AG04450 (cell line): ENCODE data around the gene CCN2. TPM values are rescaled to one million over a fixed set of nuclear protein-coding genes. Genes with fewer than 3 reads are reported as not detected.

ENCODE experiments used
- CTCF ChIA-PET: fragments of 300-600, 350-600 bp; formaldehyde crosslinking; extraction: SDS; loops from one replicate; lab custom pipeline; 2022; ENCODE audit warnings: antibody characterized with exemption, inconsistent platforms; lab: Charles Lee
- POLR2A ChIA-PET: fragments of 350-600 bp; formaldehyde crosslinking; extraction: SDS; loops from one replicate; lab custom pipeline; 2021; ENCODE audit warnings: antibody characterized with exemption, inconsistent platforms; lab: Yijun Ruan, JAX
- DNase-seq: peaks from one replicate; pipeline ENCODE4 v3.0.0-alpha.2; 2011; ENCODE audit warnings: low read depth, low spot score
- H3K27ac ChIP-seq: one replicate; pipeline ENCODE4 v1.5.1; 2012; ENCODE audit warnings: low read depth, low read length, control low read depth
- H3K27me3 ChIP-seq: one replicate; pipeline ENCODE4 v1.6.0; 2012; ENCODE audit warnings: low read length; ENCODE audit not compliant: control insufficient read depth, insufficient read depth
- H3K4me3 ChIP-seq: 2 replicates; pipeline ENCODE4 v1.5.1; 2011; ENCODE audit warnings: mild to moderate bottlenecking, low read depth, low read length, control low read depth
- H3K9me3 ChIP-seq: 2 replicates; pipeline ENCODE4 v1.5.1; 2012; ENCODE audit warnings: low read length; ENCODE audit not compliant: control insufficient read depth, insufficient read depth
- CTCF ChIP-seq: IDR thresholded peaks from 2 replicates; pipeline ENCODE4 v1.5.1; 2011; ENCODE audit warnings: low read depth, low read length, control low read depth, inconsistent platforms
- polyA plus RNA-seq: library from polyadenylated mRNA; depleted of rRNA; stranded (reverse); fragments of >200 nt; gene quantifications from 2 replicates; pipeline ENCODE4 v1.2.3, GENCODE V29; 2011

Gene CCN2
- polyA plus RNA-seq, 1 experiment = 768 TPM

DNA sequence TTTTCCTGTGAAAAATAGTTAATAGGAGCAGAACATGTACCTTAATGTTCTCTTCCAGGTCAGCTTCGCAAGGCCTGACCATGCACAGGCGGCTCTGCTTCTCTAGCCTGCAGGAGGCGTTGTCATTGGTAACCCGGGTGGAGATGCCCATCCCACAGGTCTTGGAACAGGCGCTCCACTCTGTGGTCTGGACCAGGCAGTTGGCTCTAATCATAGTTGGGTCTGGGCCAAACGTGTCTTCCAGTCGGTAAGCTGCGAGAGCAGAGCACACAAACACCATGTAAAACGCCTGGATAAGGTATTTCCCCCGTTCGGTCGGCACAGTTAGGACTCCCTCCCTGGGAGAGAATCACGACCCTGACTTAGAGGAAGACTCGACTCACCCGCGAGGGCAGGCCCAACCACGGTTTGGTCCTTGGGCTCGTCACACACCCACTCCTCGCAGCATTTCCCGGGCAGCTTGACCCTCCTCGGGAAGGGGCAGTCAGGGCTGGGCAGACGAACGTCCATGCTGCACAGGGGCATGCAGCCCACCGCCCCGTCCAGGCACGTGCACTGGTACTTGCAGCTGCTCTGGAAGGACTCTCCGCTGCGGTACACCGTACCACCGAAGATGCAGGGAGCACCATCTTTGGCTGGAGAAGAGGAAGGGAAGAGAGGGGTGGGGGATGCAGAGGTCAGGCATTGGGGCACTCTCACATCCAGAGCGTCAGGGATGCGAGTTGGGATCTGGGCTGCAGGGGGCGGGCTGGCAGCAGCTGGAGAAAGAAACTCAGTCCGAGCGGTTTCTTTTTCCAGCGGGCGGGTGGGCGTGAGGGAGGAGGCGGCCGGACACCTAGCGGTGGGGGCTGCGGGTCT lies 1.0 kb downstream of the CCN2 start:
- peak overlapping the region; percentile 98 for H3K4me3 ChIP-seq
- peak; percentile 87 for DNase-seq
- H3K27ac ChIP-seq = peak overlapping the region; percentile 97
- CTCF ChIA-PET = interaction anchor here (0.7 to 2.4 kb wide), 6 partner anchors 35 to 330 kb away, joined by 3 to 10 read pairs (median 5); no protein-coding TSS in a partner anchor
- POLR2A ChIA-PET = interaction anchor here (0.6 to 4.0 kb wide), 24 partner anchors 24 to 286 kb away, joined by 3 to 98 read pairs (median 10); no protein-coding TSS in a partner anchor
- no peaks in the 10 kb centered on the region for H3K27me3 ChIP-seq
- TF ChIP-seq CTCF = peak; percentile 46
- no peaks in the 10 kb centered on the region for H3K9me3 ChIP-seq

DNA sequence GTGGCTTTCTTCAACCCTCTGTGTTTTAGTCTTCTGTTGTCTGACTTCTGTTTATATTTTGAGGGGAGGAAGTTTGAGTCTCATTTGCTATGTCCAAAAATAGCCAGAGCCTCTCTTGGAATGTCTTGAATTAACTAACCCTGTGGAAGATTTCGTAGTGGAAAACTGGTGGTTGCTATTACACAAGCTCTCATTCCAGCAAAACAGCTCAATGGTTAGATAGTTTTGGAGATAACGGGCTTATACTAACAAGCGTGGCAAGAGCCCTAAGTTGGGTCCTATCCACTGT lies 1.6 kb downstream of the CCN2 start:
- POLR2A ChIA-PET = interaction anchor here (0.7 to 4.0 kb wide), 11 partner anchors 24 to 184 kb away, joined by 3 to 98 read pairs (median 6); no protein-coding TSS in a partner anchor

GRCh38 chr6:131948692-131949619 lies 2.2 kb downstream of the CCN2 start:
- no peak for TF ChIP-seq CTCF
- CTCF ChIA-PET = interaction anchor here (0.6 to 2.4 kb wide), 7 partner anchors 34 to 331 kb away, joined by 3 to 10 read pairs (median 4); no protein-coding TSS in a partner anchor
- peak; percentile 74 for DNase-seq
- H3K4me3 ChIP-seq = peak overlapping the region; percentile 98
- no peaks in the 10 kb centered on the region for H3K27me3 ChIP-seq
- H3K27ac ChIP-seq = peak overlapping the region; percentile 97
- POLR2A ChIA-PET = interaction anchor here (0.6 to 4.0 kb wide), 14 partner anchors 11 to 564 kb away, joined by 3 to 98 read pairs (median 4); partner anchors contain the start of gene STX7
- no peaks in the 10 kb centered on the region for H3K9me3 ChIP-seq

More for the DNA sequence above, 1.6 kb downstream of the CCN2 start:
- DNase-seq = peak; percentile 78
- H3K4me3 ChIP-seq = peak overlapping the region; percentile 98
- H3K27ac ChIP-seq = peak overlapping the region; percentile 97
- CTCF ChIA-PET = interaction anchor here (0.6 to 2.4 kb wide), 6 partner anchors 34 to 330 kb away, joined by 3 to 10 read pairs (median 4); no protein-coding TSS in a partner anchor
- H3K9me3 ChIP-seq = no peaks in the 10 kb centered on the region
- H3K27me3 ChIP-seq = no peaks in the 10 kb centered on the region
- no peak for TF ChIP-seq CTCF

DNA sequence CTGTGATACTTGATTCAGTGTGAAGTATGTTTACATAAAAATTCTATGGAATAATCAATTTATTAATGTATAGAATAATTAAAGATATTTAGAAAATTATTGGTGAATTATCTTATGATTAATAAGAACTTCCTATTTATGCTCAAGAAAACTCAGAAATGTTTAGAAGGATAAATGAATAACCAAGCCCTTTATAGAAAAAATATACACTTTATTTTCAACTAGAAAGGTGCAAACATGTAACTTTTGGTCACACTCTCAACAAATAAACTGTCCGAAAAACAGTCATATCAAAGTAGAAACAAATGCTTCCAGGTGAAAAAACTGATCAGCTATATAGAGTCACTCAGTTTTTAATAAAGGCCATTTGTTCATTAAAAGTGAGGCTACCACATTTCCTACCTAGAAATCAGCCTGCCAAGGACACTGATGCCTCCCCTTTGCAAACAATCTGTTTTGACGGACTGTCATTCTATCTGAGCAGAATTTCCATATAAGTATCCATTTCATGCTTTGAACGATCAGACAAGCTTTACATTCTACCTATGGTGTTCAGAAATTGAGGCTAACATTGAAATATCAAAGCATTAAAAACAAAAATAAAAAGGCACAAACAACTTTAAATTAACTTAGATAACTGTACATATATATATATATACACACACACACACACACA lies 3.0 kb downstream of the CCN2 start:
- Histone ChIP-seq H3K9me3 (no peaks in the 10 kb centered on the region), H3K4me3 (peak overlapping the region; percentile 98), H3K27me3 (no peaks in the 10 kb centered on the region), H3K27ac (no peak overlapping the region)
- POLR2A ChIA-PET = interaction anchor here (0.6 to 4.0 kb wide), 9 partner anchors 10 to 565 kb away, joined by 3 to 98 read pairs (median 5); partner anchors contain the start of gene STX7
- DNase-seq = peak; percentile 43
- CTCF ChIA-PET = interaction anchor here (1.6 to 2.4 kb wide), 2 partner anchors 270 to 332 kb away, joined by 6 to 10 read pairs; no protein-coding TSS in a partner anchor
- no peak for TF ChIP-seq CTCF
